ENCODE measurements around the gene YIPF3.

Gene YIPF3

GRCh38 chr6:43495409-43495941, 21.3 kb downstream of the YIPF3 start:
- peak; percentile 11 for TF ChIP-seq CTCF (IDR thresholded peaks at IDR 0.05; ENCODE audit: insufficient read depth, low read length, missing control alignments)
- no peak for DNase-seq (ENCODE audit: low read depth, low spot score)
- ChIA-PET POLR2A (interaction anchor here (1.2 kb wide), 1 partner anchor 68 kb away, joined by 3 read pairs; the partner anchor contains the start of gene ABCC10), CTCF (interaction anchor here (0.7 to 18.5 kb wide), 15 partner anchors 10 to 266 kb away, joined by 3 to 337 read pairs (median 6); partner anchors contain the start of genes DLK2, DNPH1, LRRC73 and POLR1C)
- H3K4me3 ChIP-seq (ENCODE audit: low read depth, low read length) = no peak overlapping the region

- no peak overlapping the region for H3K4me3 ChIP-seq (ENCODE audit: low read depth, low read length)
- DNase-seq (ENCODE audit: low read depth, low spot score) = no peak
- ChIA-PET POLR2A (interaction anchor here (0.9 to 1.2 kb wide), 2 partner anchors 12 to 67 kb away, joined by 3 read pairs; partner anchors contain the start of gene ABCC10), CTCF (interaction anchor here (0.7 to 18.5 kb wide), 7 partner anchors 9 to 233 kb away, joined by 3 to 337 read pairs (median 21); partner anchors contain the start of genes DLK2, LRRC73 and TJAP1)
- no peak for TF ChIP-seq CTCF (IDR thresholded peaks at IDR 0.05; ENCODE audit: insufficient read depth, low read length, missing control alignments)
These were observed 22.0 kb downstream of the YIPF3 start for GRCh38 chr6:43494766-43495165.

GRCh38 chr6:43494321-43494720, 22.4 kb downstream of the YIPF3 start:
- no peak for DNase-seq (ENCODE audit: low read depth, low spot score)
- POLR2A ChIA-PET = interaction anchor here (0.9 to 1.2 kb wide), 2 partner anchors 13 to 67 kb away, joined by 3 read pairs; partner anchors contain the start of gene ABCC10
- no peak overlapping the region for H3K4me3 ChIP-seq (ENCODE audit: low read depth, low read length)
- no peak for TF ChIP-seq CTCF (IDR thresholded peaks at IDR 0.05; ENCODE audit: insufficient read depth, low read length, missing control alignments)
- CTCF ChIA-PET = interaction anchor here (1.5 to 18.5 kb wide), 5 partner anchors 9 to 43 kb away, joined by 3 to 337 read pairs (median 30); partner anchors contain the start of genes DLK2, LRRC73 and TJAP1

- no peak for DNase-seq (ENCODE audit: low read depth, low spot score)
- CTCF ChIA-PET = interaction anchor here (0.9 to 18.5 kb wide), 6 partner anchors 8 to 107 kb away, joined by 3 to 337 read pairs (median 26); partner anchors contain the start of genes DLK2, LRRC73 and TJAP1
- no peak for TF ChIP-seq CTCF (IDR thresholded peaks at IDR 0.05; ENCODE audit: insufficient read depth, low read length, missing control alignments)
- POLR2A ChIA-PET = interaction anchor here (0.9 to 2.0 kb wide), 2 partner anchors 13 kb away, joined by 3 to 4 read pairs; no protein-coding TSS in a partner anchor
- H3K4me3 ChIP-seq (ENCODE audit: low read depth, low read length) = no peak overlapping the region
These were observed 22.9 kb downstream of the YIPF3 start for GRCh38 chr6:43493833-43494232.

- TF ChIP-seq CTCF (IDR thresholded peaks at IDR 0.05; ENCODE audit: insufficient read depth, low read length, missing control alignments) = no peak
- no peak overlapping the region for H3K4me3 ChIP-seq (ENCODE audit: low read depth, low read length)
These were observed 23.5 kb downstream of the YIPF3 start for GRCh38 chr6:43493230-43493629.

GRCh38 chr6:43492673-43493072, 24.1 kb downstream of the YIPF3 start:
- ChIA-PET CTCF (interaction anchor here (0.9 to 18.5 kb wide), 5 partner anchors 7 to 137 kb away, joined by 3 to 337 read pairs (median 30); partner anchors contain the start of genes DLK2 and LRRC73), POLR2A (interaction anchor here (0.7 to 2.0 kb wide), 2 partner anchors 14 to 15 kb away, joined by 3 to 4 read pairs; partner anchors contain the start of gene TJAP1)
- no peak overlapping the region; the same call in 1 of the 2 replicates for H3K4me3 ChIP-seq (ENCODE audit: low read depth, low read length)
- no peak for DNase-seq (ENCODE audit: low read depth, low spot score)
- no peak for TF ChIP-seq CTCF (IDR thresholded peaks at IDR 0.05; ENCODE audit: insufficient read depth, low read length, missing control alignments)

More at GRCh38 chr6:43493230-43493629, 23.5 kb downstream of the YIPF3 start:
- DNase-seq (ENCODE audit: low read depth, low spot score) = no peak
- ChIA-PET POLR2A (interaction anchor here (0.7 to 2.0 kb wide), 2 partner anchors 14 to 16 kb away, joined by 3 to 4 read pairs; partner anchors contain the start of gene TJAP1), CTCF (interaction anchor here (0.9 to 18.5 kb wide), 5 partner anchors 8 to 107 kb away, joined by 3 to 337 read pairs (median 30); partner anchors contain the start of genes DLK2 and LRRC73)

Data from AG04449 (cell line).